Progenitor cell of endocrine pancreas (in vitro differentiated cells): Measurements from ENCODE around the gene MPP3. TPM values are rescaled to one million over a fixed set of nuclear protein-coding genes. Genes with fewer than 3 reads are reported as not detected.

Experiments
- DNase-seq: peaks from one replicate; pipeline ENCODE4 v3.0.0; 2021; ENCODE audit warnings: low spot score; ENCODE audit not compliant: unreplicated experiment
- H3K27ac Mint-ChIP-seq: 2 replicates; pipeline ENCODE4 v1.8.0; 2021; ENCODE audit warnings: mild to moderate bottlenecking, moderate library complexity, mixed read lengths
- H3K27me3 Mint-ChIP-seq: 2 replicates; pipeline ENCODE4 v1.8.0; 2021; ENCODE audit warnings: mixed read lengths
- H3K36me3 Mint-ChIP-seq: 2 replicates; pipeline ENCODE4 v1.8.0; 2022; ENCODE audit warnings: mixed read lengths; ENCODE audit not compliant: insufficient read depth
- H3K4me1 Mint-ChIP-seq: 2 replicates; pipeline ENCODE4 v1.8.0; 2021; ENCODE audit warnings: low read depth, mixed read lengths
- H3K4me3 Mint-ChIP-seq: 2 replicates; pipeline ENCODE4 v1.8.0; 2021; ENCODE audit warnings: low read depth, mild to moderate bottlenecking, moderate library complexity, mixed read lengths
- H3K9me3 Mint-ChIP-seq: 2 replicates; pipeline ENCODE4 v1.8.0; 2021; ENCODE audit warnings: low read depth, mixed read lengths
- CTCF ChIP-seq: fragments of 200-600 bp; sonication (generic); IDR thresholded peaks from one replicate; pipeline ENCODE4 v1.5.0; 2021; ENCODE audit warnings: antibody characterized with exemption, mild to moderate bottlenecking; ENCODE audit not compliant: unreplicated experiment
- total RNA-seq: library from RNA; stranded (reverse); gene quantifications from 2 replicates; pipeline ENCODE4 v1.2.1, GENCODE V29; 2021

The MPP3 gene
- total RNA-seq, 1 donor from 2014 or later = 12.6 TPM

DNA sequence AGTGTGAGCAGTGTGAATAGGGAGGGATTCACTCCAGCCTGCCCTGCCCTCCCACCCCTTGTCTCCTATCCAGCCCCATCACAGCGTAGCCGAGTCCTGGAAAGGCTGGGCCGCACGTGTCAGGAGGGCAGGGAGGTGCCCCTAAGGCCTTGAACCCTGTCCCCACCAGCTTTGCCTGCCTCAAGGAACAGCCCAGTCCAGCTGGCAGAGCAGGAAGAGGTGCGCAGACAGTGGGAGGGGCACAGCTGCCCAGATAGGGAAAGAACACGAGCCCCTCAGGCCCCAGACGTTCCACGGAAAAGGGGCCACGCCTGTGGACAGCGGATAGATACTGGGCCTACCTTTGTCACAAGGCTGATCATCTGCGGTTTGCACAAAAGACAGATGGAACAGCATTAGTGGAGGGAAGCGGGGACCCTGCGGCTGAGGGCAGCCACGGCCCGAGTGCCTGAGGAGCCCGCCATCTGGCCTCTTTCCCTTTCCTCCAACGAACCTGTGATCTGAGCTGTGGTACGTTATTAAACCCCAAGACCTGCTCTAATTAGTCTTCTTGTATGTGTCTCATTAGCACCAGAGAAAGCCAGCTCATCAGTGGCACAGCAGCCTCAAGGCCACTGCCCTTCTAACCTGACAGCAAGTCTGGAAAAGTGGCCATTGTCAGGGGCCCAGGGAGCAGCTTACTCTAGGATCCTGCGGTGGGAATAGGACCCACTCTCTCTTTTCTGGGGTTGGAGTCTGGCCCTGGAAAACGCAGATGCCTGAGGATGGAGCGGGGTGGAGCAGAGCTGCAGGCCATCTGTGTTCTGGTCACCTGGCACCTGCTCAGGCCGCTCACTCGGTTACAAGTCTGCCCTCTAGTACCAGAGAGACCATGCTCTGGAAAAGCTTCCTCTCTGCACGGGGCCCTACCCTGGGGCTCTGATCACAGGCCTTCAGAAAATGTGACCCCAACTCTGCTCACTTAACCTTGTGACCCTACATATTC lies 16.3 kb downstream of the MPP3 start:
- no peak for TF ChIP-seq CTCF
- Mint-ChIP-seq H3K4me1 (no peaks in the 10 kb centered on the region), H3K9me3 (no peaks in the 10 kb centered on the region)

DNA sequence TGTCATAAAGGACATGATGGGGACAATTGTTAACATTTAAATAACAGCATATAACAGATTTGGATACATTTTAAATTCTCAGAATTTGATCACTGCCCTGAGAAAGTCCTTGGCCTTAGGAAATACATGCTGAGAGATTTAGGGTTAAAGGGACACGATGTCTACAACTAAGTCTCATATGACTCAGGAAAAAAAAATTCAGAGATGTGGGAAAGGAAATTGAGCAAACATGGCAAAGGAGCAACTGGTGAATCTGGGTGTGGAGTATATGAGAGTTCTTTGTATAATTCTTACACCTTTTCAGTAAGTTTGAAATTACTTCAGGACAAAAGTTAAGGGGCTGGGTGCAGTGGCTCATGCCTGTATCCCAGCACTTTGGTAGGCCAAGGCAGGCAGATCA lies 18.2 kb downstream of the MPP3 start:
- peaks cover 6% of the 10 kb centered on the region for H3K36me3 Mint-ChIP-seq
- no peaks in the 10 kb centered on the region for H3K9me3 Mint-ChIP-seq
- no peak overlapping the region for H3K27ac Mint-ChIP-seq
- H3K4me1 Mint-ChIP-seq = no peaks in the 10 kb centered on the region
- no peak overlapping the region for H3K4me3 Mint-ChIP-seq
- TF ChIP-seq CTCF = no peak
- H3K27me3 Mint-ChIP-seq = no peaks in the 10 kb centered on the region
- DNase-seq = no peak

More for the DNA sequence above, 16.3 kb downstream of the MPP3 start:
- Mint-ChIP-seq H3K4me3 (no peak overlapping the region), H3K36me3 (peaks cover 6% of the 10 kb centered on the region), H3K27me3 (no peaks in the 10 kb centered on the region), H3K27ac (no peak overlapping the region)
- DNase-seq = no peak

- H3K27me3 Mint-ChIP-seq = no peaks in the 10 kb centered on the region
- peak; percentile 10 for TF ChIP-seq CTCF
- H3K27ac Mint-ChIP-seq = no peak overlapping the region
- no peaks in the 10 kb centered on the region for H3K9me3 Mint-ChIP-seq
- no peak overlapping the region for H3K4me3 Mint-ChIP-seq
- no peak for DNase-seq
- H3K36me3 Mint-ChIP-seq = peaks cover 8% of the 10 kb centered on the region
- no peaks in the 10 kb centered on the region for H3K4me1 Mint-ChIP-seq
Measured at GRCh38 chr17:43814026-43814425, 18.9 kb downstream of the MPP3 start.

- no peak overlapping the region for H3K4me3 Mint-ChIP-seq
- no peak for DNase-seq
- H3K27me3 Mint-ChIP-seq = no peaks in the 10 kb centered on the region
- H3K36me3 Mint-ChIP-seq = peaks cover 8% of the 10 kb centered on the region
- no peak for TF ChIP-seq CTCF
- no peaks in the 10 kb centered on the region for H3K4me1 Mint-ChIP-seq
- no peak overlapping the region for H3K27ac Mint-ChIP-seq
- no peaks in the 10 kb centered on the region for H3K9me3 Mint-ChIP-seq
Measured at GRCh38 chr17:43813386-43813785, 19.6 kb downstream of the MPP3 start.

DNA sequence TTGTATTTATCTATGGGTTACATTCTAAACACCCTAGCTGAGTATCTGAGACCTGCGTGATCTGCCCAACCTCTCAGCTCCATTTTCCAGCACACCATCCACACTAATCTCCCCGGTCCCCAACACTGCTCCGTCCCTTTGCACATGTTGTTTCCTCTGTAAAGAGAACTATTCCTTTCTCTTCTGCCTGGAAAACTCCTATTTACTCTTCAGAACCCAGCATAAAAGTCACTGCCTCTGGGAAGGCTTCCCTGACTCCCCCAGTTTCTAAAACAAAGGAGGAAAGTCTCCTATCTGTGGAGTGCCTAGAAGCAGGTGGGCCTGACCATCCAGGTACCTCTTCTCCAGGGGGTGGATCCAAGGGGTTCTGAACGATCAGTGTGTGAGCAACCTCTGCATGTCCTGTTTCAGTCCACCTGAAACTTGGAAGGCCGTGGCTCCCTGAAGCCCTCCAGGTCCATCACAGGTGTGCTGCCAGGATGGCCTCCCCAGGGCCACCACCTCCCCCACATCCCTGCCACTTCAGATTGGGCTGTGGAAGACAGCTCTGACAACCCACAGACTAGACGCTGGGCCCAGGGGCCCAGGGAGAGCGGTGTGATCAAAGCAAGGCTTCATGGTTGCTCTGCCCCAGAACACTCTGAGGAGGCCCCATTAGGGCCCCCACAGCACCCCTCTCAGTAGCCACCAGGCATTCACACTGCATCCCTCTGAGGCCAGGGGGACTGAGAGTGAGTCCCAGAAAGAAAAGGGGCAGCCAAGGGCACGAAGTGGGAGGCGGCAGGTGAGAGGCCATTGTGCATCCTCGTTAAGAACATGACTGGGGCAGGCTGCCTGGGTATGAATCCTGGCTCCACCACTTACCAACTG lies 20.3 kb downstream of the MPP3 start:
- Mint-ChIP-seq H3K27ac (no peak overlapping the region), H3K4me1 (no peaks in the 10 kb centered on the region), H3K9me3 (no peaks in the 10 kb centered on the region), H3K27me3 (no peaks in the 10 kb centered on the region), H3K4me3 (no peak overlapping the region), H3K36me3 (peaks cover 8% of the 10 kb centered on the region)
- no peak for DNase-seq
- TF ChIP-seq CTCF = no peak
